ENCODE measurements around the gene ECT2. TPM values are rescaled to one million over a fixed set of nuclear protein-coding genes. Genes with fewer than 3 reads are reported as not detected.

ECT2 gene
- total and polyA plus RNA-seq, 2 of the 8 experiments (the other 6 are each of a cell fraction or from before 2014, with no cell fraction given) = 19.5 to 88.7 TPM

GRCh38 chr3:172786036-172786435 is 35.5 kb downstream of the ECT2 start:
- WGBS, 2 experiments (ENCODE audit: extremely low coverage in 1 of 2, insufficient coverage in 1 of 2, insufficient read length in 1 of 2, insufficient replicate concordance in 2 of 2, low coverage in 1 of 2, low lambda C conversion rate in 2 of 2, missing lambda C conversion rate in 1 of 2) = 90% methylated on average over 1 of the region's 1 CpG; no CpG with 5 or more reads in 1 of the 2 experiments
- CTCF ChIA-PET (ENCODE audit: partially characterized antibody) = interaction anchor here (0.6 to 1.2 kb wide), 4 partner anchors 11 to 55 kb away, joined by 3 to 4 read pairs (median 3); no protein-coding TSS in a partner anchor
- no peaks in the 10 kb centered on the region for H3K4me1 ChIP-seq (replicated peaks in 1 of 4; ENCODE audit: control insufficient read depth in 3 of 4, insufficient read depth in 4 of 4, low read length in 3 of 4)
- no peak overlapping the region for H3K56ac ChIP-seq (replicated peaks; ENCODE audit: insufficient read length, low read depth, low read length)
- H3K36me3 ChIP-seq (ENCODE audit: control insufficient read depth in 2 of 4, insufficient read depth in 4 of 4, low read length in 3 of 4) = peaks cover 15 to 83% (median 29%) of the 10 kb centered on the region in 4 experiments
- H2BK120ac ChIP-seq (replicated peaks; ENCODE audit: low read depth, low read length) = no peak overlapping the region
- no peaks in the 10 kb centered on the region for H3K23me2 ChIP-seq (ENCODE audit: low read depth, low read length)
- H3K27ac ChIP-seq (ENCODE audit: low read depth, low read length) = no peak overlapping the region
- POLR2A ChIA-PET (ENCODE audit: partially characterized antibody) = interaction anchor here (1.2 kb wide), 1 partner anchor 14 kb away, joined by 3 read pairs; no protein-coding TSS in a partner anchor
- no peak overlapping the region for H3K4me3 ChIP-seq (ENCODE audit: extremely low read depth in 1 of 4, insufficient read depth in 2 of 4, low read depth in 3 of 4, low read length in 4 of 4)
- H3K4me2 ChIP-seq (ENCODE audit: insufficient read depth in 1 of 2, low read depth in 2 of 2, low read length in 2 of 2) = no peak overlapping the region
- no peaks in the 10 kb centered on the region for H3K79me2 ChIP-seq (ENCODE audit: control insufficient read depth in 1 of 2, insufficient read depth in 2 of 2, low read length in 2 of 2)
- no peak overlapping the region for H3K4ac ChIP-seq (replicated peaks; ENCODE audit: insufficient read length, low read depth, low read length)
- H3K14ac ChIP-seq (ENCODE audit: insufficient read length) = no peak overlapping the region
- no peak for FAIRE-seq
- H2BK5ac ChIP-seq (ENCODE audit: low read depth, low read length) = no peak overlapping the region
- no peak overlapping the region for H2AFZ ChIP-seq (ENCODE audit: low read length)
- no peaks in the 10 kb centered on the region for H3K27me3 ChIP-seq (replicated peaks in 1 of 4; ENCODE audit: control insufficient read depth in 3 of 4, extremely low read depth in 1 of 4, insufficient read depth in 3 of 4, low read length in 3 of 4)
- no peak overlapping the region for H3K18ac ChIP-seq (ENCODE audit: extremely low read depth, low read length)
- H2AK5ac ChIP-seq (ENCODE audit: low read depth, low read length) = no peak overlapping the region
- no peaks in the 10 kb centered on the region for H3K9me3 ChIP-seq (ENCODE audit: insufficient read depth in 2 of 2, low read depth in 1 of 2, low read length in 1 of 2)
- H3K9ac ChIP-seq (replicated peaks in 1 of 4; ENCODE audit: extremely low read depth in 1 of 4, low read depth in 3 of 4, low read length in 3 of 4) = no peak overlapping the region
- H2BK12ac ChIP-seq (ENCODE audit: low read depth, low read length) = no peak overlapping the region
- no peak overlapping the region for H4K8ac ChIP-seq (ENCODE audit: extremely low read depth, insufficient read depth, low read length)
- H3K23ac ChIP-seq (ENCODE audit: insufficient read length) = no peak overlapping the region
- no peak for TF ChIP-seq EZH2 (IDR thresholded peaks at IDR 0.05; ENCODE audit: low read depth, low read length, severe bottlenecking)
- H4K20me1 ChIP-seq (replicated peaks in 1 of 2; ENCODE audit: control insufficient read depth in 1 of 2, insufficient read depth in 2 of 2, low read length in 2 of 2) = no peaks in the 10 kb centered on the region
- H4K91ac ChIP-seq (replicated peaks; ENCODE audit: insufficient read length, low read length) = no peak overlapping the region
- no peak for DNase-seq (ENCODE audit: low read depth in 1 of 2, low spot score in 2 of 2)
- no peak overlapping the region for H2BK15ac ChIP-seq (ENCODE audit: low read length)
- no peaks in the 10 kb centered on the region for H3K79me1 ChIP-seq (ENCODE audit: low read depth, low read length)
- H4K5ac ChIP-seq (ENCODE audit: insufficient read length, low read depth, low read length) = no peak overlapping the region
- H2BK20ac ChIP-seq (ENCODE audit: low read length) = no peak overlapping the region
